Natural killer cell (primary cell): ENCODE data around the gene CUL3. TPM values are rescaled to one million over a fixed set of nuclear protein-coding genes. Genes with fewer than 3 reads are reported as not detected.

ENCODE experiments used
- ATAC-seq, 3 donors: fragments of 150-1000 bp in 2 of 3; fragments of 200-7000 bp in 1 of 3; cut with Tn5 transposase; 1 replicate in 1 of 3; 2 replicates in 2 of 3; pipeline ENCODE4 v1.10.0; 2021; ENCODE audit warnings: mild to moderate bottlenecking in 2 of 3, moderate library complexity in 2 of 3
- DNase-seq, 2 donors: peaks; one replicate each; pipeline versions ENCODE4 v3.0.0 to v3.0.0-alpha.2; 2013 to 2021; ENCODE audit warnings: mixed read lengths in 1 of 2
- H3K27ac ChIP-seq: one replicate; pipeline ENCODE4 v1.5.1; 2013; ENCODE audit warnings: mild to moderate bottlenecking, low read length
- H3K27me3 ChIP-seq: one replicate; pipeline ENCODE4 v1.6.1; 2013; ENCODE audit warnings: low read length; ENCODE audit not compliant: control insufficient read depth, insufficient read depth
- H3K36me3 ChIP-seq: one replicate; pipeline ENCODE4 v1.6.1; 2013; ENCODE audit warnings: low read length; ENCODE audit not compliant: control insufficient read depth, insufficient read depth
- H3K4me1 ChIP-seq: one replicate; pipeline ENCODE4 v1.6.1; 2013; ENCODE audit warnings: low read length; ENCODE audit not compliant: control insufficient read depth, insufficient read depth
- H3K4me3 ChIP-seq: one replicate; pipeline ENCODE4 v1.5.1; 2013; ENCODE audit warnings: low read length
- H3K9me3 ChIP-seq: one replicate; pipeline ENCODE4 v1.6.1; 2013; ENCODE audit warnings: low read length; ENCODE audit not compliant: control insufficient read depth, insufficient read depth
- H3K27ac Mint-ChIP-seq, 2 donors: one replicate each; pipeline ENCODE4 v1.8.0; 2022; ENCODE audit warnings: mild to moderate bottlenecking in 2 of 2, mixed read lengths in 2 of 2, moderate library complexity in 1 of 2
- H3K27me3 Mint-ChIP-seq, 2 donors: one replicate each; pipeline ENCODE4 v1.8.0; 2022; ENCODE audit warnings: low read depth in 2 of 2, mixed read lengths in 2 of 2
- H3K36me3 Mint-ChIP-seq: one replicate; pipeline ENCODE4 v1.8.0; 2022; ENCODE audit warnings: mixed read lengths
- H3K4me1 Mint-ChIP-seq, 2 donors: one replicate each; pipeline ENCODE4 v1.8.0; 2022; ENCODE audit warnings: mixed read lengths in 2 of 2
- H3K4me3 Mint-ChIP-seq: one replicate; pipeline ENCODE4 v1.8.0; 2022; ENCODE audit warnings: mild to moderate bottlenecking, moderate library complexity, mixed read lengths
- H3K9me3 Mint-ChIP-seq, 2 donors: one replicate each; pipeline ENCODE4 v1.8.0; 2022; ENCODE audit warnings: mixed read lengths in 2 of 2
- WGBS: methylation state at CpG from one replicate; pipeline ENCODE4 v1.1.7; 2013; ENCODE audit warnings: missing lambda C conversion rate; ENCODE audit not compliant: insufficient coverage; 5-methylcytosine and 5-hydroxymethylcytosine counted together
- intact Hi-C: fragments of 100-400 bp; cut with micrococcal nuclease; formaldehyde crosslinking; loops from one replicate; pipeline ENCODE4 v1.14.2; 2022
- total RNA-seq, 4 donors: library from RNA; stranded (reverse); fragments of 120-200 nt in 1 of 4; gene quantifications; one replicate each; pipeline versions ENCODE4 v1.2.3 to v1.2.4, GENCODE V29; 2013 to 2022
- TF ChIP-seq, protein P1 (sequence below): fragments of 200-600 bp; IDR thresholded peaks from one replicate; pipeline ENCODE4 v1.8.0; 2022; ENCODE audit warnings: antibody characterized with exemption

CUL3 gene
- total RNA-seq, 3 donors from 2014 or later (not counting 1 experiment from before 2014, with no cell fraction given), result 102 to 125 (median 115) TPM

DNA sequence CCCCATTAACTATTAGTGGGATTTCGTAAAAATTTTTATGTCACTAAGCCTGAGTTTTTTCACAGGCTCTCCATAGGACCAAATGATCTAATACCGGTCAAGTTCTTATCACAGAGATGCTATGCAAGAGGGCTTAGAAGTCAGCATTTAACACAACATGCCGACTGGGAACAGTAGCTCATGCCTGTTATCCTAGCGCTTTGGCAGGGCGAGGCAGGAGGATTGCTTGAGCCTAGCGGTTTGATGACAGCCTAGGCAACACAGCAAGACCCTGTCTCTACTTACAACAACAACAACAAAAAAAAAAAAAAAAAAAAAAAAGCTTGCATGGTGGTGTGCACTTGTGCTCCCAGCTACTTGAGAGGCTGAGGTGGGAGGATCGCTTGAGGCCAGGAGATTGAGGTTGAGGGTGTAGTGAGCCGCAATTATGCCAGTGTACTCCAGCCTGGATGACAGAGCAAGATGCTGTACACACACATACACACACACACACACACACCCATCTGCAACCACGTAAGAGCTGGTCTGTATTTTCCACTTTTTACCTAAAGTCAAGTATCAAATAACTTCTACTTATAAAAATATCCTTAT lies 115.7 kb downstream of the CUL3 start:
- DNase-seq (no peak), ATAC-seq (peak in 1 of 3 donors; percentile 13)
- no peaks in the 10 kb centered on the region for H3K4me1 ChIP-seq
- intact Hi-C loops, result no loop called here
- Mint-ChIP-seq H3K27me3 (no peaks in the 10 kb centered on the region), H3K4me1 (peaks cover 1 to 2% of the 10 kb centered on the region in 2 donors), H3K9me3 (no peaks in the 10 kb centered on the region), H3K36me3 (no peaks in the 10 kb centered on the region), H3K4me3 (no peak overlapping the region), H3K27ac (no peak overlapping the region)
- H3K4me3 ChIP-seq, result no peak overlapping the region
- no peak overlapping the region for H3K27ac ChIP-seq
- peaks cover 22% of the 10 kb centered on the region for H3K36me3 ChIP-seq
- H3K9me3 ChIP-seq, result no peaks in the 10 kb centered on the region
- H3K27me3 ChIP-seq, result no peaks in the 10 kb centered on the region
- TF ChIP-seq, protein P1, sequence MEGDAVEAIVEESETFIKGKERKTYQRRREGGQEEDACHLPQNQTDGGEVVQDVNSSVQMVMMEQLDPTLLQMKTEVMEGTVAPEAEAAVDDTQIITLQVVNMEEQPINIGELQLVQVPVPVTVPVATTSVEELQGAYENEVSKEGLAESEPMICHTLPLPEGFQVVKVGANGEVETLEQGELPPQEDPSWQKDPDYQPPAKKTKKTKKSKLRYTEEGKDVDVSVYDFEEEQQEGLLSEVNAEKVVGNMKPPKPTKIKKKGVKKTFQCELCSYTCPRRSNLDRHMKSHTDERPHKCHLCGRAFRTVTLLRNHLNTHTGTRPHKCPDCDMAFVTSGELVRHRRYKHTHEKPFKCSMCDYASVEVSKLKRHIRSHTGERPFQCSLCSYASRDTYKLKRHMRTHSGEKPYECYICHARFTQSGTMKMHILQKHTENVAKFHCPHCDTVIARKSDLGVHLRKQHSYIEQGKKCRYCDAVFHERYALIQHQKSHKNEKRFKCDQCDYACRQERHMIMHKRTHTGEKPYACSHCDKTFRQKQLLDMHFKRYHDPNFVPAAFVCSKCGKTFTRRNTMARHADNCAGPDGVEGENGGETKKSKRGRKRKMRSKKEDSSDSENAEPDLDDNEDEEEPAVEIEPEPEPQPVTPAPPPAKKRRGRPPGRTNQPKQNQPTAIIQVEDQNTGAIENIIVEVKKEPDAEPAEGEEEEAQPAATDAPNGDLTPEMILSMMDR, result no peak
- 87% methylated on average over 7 of the region's 9 CpGs for WGBS

DNA sequence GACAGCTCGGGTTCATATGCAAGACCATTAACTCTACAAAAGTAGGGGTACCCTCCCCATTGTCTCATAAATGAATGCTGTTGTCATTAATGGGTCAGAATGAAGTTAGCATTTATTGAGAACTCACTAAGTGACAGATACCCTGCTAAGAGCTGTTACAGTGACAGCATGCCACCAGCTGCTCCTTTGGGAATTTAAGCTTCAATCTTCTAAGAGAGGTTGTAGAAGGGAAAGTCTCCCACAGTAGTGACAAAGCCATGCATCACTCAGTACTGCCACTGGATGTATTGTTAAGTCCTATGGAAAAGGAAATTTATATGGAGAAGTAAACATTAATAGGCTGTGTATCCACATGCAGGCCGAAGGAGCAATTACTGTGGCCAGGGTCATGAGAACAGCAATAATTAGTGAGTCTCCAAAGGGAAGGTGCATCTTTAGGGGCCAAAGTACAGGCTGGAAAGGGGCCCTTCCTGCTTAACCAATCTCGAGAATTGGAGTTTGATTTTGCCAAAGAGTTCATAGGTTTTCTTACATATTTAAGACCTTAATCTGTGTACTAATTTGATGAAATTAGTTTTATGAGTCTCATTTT lies 118.8 kb downstream of the CUL3 start:
- H3K4me1 Mint-ChIP-seq, result peaks cover 6 to 8% of the 10 kb centered on the region in 2 donors
- TF ChIP-seq, protein P1, result no peak
- Histone ChIP-seq H3K9me3 (no peaks in the 10 kb centered on the region), H3K36me3 (no peaks in the 10 kb centered on the region), H3K27ac (no peak overlapping the region), H3K27me3 (no peaks in the 10 kb centered on the region), H3K4me3 (no peak overlapping the region), H3K4me1 (no peaks in the 10 kb centered on the region)
- H3K27me3 Mint-ChIP-seq, result peaks cover 0 to 3% of the 10 kb centered on the region in 2 donors
- intact Hi-C loops, result no loop called here
- peaks cover 0 to 2% of the 10 kb centered on the region in 2 donors for H3K9me3 Mint-ChIP-seq
- 92% methylated on average over 1 of the region's 3 CpGs for WGBS
- H3K4me3 Mint-ChIP-seq, result no peak overlapping the region
- ATAC-seq (no peak), DNase-seq (no peak)
- H3K27ac Mint-ChIP-seq, result no peak overlapping the region
- H3K36me3 Mint-ChIP-seq, result no peaks in the 10 kb centered on the region

DNA sequence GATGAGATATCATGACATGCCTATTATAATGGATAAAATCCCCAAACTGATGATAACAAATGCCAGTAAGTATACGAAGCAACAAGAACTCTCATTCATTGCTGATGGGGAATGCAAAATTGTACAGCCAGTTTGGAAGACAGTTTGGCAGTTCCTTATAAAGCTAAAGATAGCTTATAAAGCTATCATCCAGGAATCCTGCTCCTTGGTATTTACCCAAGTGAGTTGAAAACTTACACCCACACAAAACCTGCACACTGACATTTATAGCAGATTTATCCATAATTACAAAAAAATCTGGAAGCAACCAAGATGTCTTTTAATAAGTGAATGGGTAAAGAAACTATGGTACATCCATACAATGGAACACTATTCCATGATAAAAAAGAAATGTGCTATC lies 123.8 kb downstream of the CUL3 start:
- Histone ChIP-seq H3K27ac (no peak overlapping the region), H3K36me3 (no peaks in the 10 kb centered on the region), H3K4me3 (no peak overlapping the region), H3K27me3 (no peaks in the 10 kb centered on the region), H3K9me3 (no peaks in the 10 kb centered on the region), H3K4me1 (no peaks in the 10 kb centered on the region)
- peaks cover 10 to 14% of the 10 kb centered on the region in 2 donors for H3K27me3 Mint-ChIP-seq
- H3K4me3 Mint-ChIP-seq, result no peak overlapping the region
- peaks cover 0 to 2% of the 10 kb centered on the region in 2 donors for H3K9me3 Mint-ChIP-seq
- no peaks in the 10 kb centered on the region for H3K36me3 Mint-ChIP-seq
- intact Hi-C loops, result no loop called here
- DNase-seq, result no peak
- H3K4me1 Mint-ChIP-seq, result peaks cover 6 to 8% of the 10 kb centered on the region in 2 donors
- no peak overlapping the region for H3K27ac Mint-ChIP-seq
- ATAC-seq, result no peak
- 100% methylated on average over 1 of the region's 1 CpG for WGBS
- TF ChIP-seq, protein P1, result no peak
